HL-60 (cell line): ENCODE results near the gene RBM26.
A peak's percentile ranks its signal among the peaks of the same experiment; 100 is the strongest.

Source experiments
- POLR2AphosphoS5 ChIP-seq: IDR thresholded peaks from 2 replicates; pipeline ENCODE4 v1.6.1; 2012; ENCODE audit warnings: low read depth
- SPI1 ChIP-seq: IDR thresholded peaks from 2 replicates; pipeline ENCODE4 v1.6.1; 2012; ENCODE audit warnings: low read depth, mild to moderate bottlenecking, borderline replicate concordance
- TF ChIP-seq, protein P1 (sequence below): IDR thresholded peaks from one replicate; pipeline ENCODE4 v1.5.1; 2011; ENCODE audit warnings: low read length, control low read depth, inconsistent platforms; ENCODE audit not compliant: insufficient read depth
- TF ChIP-seq, protein P2 (sequence below): IDR thresholded peaks from 2 replicates; pipeline ENCODE4 v1.6.1; 2012; ENCODE audit warnings: low read depth; ENCODE audit not compliant: insufficient replicate concordance

DNA sequence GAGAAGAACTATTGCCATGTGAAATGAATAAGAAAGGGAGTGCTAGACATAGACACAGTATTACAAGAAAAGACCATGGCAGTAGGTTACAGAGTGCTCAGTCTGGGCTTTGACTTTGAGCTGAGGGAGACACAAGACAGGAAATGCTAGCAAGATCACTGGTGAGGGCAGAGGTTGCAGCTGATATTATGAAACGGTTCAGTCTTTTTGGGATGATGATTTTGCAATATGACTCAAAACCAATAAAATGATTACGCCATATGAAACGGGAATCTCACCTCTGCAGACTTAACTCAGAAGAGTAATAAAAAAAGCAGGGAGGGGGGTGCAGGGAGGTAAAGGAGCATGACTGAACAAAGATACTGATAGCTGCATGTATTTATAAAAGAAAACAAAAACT is 123.1 kb downstream of the RBM26 start:
- TF ChIP-seq, protein P1, sequence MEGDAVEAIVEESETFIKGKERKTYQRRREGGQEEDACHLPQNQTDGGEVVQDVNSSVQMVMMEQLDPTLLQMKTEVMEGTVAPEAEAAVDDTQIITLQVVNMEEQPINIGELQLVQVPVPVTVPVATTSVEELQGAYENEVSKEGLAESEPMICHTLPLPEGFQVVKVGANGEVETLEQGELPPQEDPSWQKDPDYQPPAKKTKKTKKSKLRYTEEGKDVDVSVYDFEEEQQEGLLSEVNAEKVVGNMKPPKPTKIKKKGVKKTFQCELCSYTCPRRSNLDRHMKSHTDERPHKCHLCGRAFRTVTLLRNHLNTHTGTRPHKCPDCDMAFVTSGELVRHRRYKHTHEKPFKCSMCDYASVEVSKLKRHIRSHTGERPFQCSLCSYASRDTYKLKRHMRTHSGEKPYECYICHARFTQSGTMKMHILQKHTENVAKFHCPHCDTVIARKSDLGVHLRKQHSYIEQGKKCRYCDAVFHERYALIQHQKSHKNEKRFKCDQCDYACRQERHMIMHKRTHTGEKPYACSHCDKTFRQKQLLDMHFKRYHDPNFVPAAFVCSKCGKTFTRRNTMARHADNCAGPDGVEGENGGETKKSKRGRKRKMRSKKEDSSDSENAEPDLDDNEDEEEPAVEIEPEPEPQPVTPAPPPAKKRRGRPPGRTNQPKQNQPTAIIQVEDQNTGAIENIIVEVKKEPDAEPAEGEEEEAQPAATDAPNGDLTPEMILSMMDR: no peak
- TF ChIP-seq POLR2AphosphoS5: no peak
- TF ChIP-seq, protein P2, sequence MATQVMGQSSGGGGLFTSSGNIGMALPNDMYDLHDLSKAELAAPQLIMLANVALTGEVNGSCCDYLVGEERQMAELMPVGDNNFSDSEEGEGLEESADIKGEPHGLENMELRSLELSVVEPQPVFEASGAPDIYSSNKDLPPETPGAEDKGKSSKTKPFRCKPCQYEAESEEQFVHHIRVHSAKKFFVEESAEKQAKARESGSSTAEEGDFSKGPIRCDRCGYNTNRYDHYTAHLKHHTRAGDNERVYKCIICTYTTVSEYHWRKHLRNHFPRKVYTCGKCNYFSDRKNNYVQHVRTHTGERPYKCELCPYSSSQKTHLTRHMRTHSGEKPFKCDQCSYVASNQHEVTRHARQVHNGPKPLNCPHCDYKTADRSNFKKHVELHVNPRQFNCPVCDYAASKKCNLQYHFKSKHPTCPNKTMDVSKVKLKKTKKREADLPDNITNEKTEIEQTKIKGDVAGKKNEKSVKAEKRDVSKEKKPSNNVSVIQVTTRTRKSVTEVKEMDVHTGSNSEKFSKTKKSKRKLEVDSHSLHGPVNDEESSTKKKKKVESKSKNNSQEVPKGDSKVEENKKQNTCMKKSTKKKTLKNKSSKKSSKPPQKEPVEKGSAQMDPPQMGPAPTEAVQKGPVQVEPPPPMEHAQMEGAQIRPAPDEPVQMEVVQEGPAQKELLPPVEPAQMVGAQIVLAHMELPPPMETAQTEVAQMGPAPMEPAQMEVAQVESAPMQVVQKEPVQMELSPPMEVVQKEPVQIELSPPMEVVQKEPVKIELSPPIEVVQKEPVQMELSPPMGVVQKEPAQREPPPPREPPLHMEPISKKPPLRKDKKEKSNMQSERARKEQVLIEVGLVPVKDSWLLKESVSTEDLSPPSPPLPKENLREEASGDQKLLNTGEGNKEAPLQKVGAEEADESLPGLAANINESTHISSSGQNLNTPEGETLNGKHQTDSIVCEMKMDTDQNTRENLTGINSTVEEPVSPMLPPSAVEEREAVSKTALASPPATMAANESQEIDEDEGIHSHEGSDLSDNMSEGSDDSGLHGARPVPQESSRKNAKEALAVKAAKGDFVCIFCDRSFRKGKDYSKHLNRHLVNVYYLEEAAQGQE: no peak
- peak; percentile 11; the same call in 1 of the 2 replicates for TF ChIP-seq SPI1
